Stimulated activated CD8-positive, alpha-beta memory T cell treated with anti-CD3 and anti-CD28 coated beads, Interleukin-15, amount 100 ng/mL, for 48 hours (primary cell): Measurements from ENCODE around the gene OR5AL1.
"Not testable (repeated sequence)": the region's sequence is repeated elsewhere in the genome, so short reads cannot be mapped to it uniquely, and the experiment has no call there.

Source experiments
- DNase-seq, 2 donors: peaks; one replicate each; pipeline ENCODE4 v3.0.0-alpha.2; 2020; ENCODE audit warnings: low read depth in 2 of 2

Gene OR5AL1

DNA sequence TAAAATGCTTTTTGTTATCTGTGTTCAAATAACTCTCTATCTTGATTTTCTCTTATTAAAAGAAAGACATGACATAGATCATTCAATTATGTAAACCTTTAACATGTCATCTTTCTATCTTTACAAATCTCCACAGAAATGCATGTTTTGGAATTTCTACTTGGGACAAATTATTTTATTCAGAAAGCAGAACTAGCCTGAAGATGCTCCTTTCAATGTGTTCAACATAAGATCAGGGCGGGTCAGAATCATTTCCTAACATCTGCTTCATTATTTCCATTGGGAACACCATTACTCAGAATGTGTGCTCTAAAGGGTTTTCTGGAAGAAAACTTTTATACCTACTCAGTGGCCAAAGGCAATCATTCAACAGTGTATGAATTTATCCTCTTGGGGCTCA is at the start of gene OR5AL1:
TSS of gene OR5AL1 (plus strand) at position 301 of the 400 bp plus-strand sequence.
- DNase-seq: no peak

DNA sequence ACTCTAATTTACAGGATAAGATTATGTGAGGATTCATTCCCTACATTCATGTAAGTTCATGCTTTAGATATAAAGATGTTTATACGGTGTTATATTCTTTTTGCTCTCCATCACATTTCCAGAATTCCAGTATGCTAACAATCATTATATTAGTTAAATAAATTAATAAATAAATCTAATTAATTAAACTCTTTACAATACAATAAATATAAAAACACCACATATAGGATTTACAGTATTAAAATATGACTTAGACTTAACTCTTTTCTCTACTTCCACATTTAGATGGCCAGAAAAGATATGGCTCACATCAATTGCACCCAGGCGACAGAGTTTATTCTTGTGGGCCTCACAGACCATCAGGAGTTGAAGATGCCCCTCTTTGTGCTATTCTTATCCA is 37.2 kb upstream of the OR5AL1 start, which contains the start of gene OR8U1:
TSS of gene OR8U1 (plus strand) at position 301 of the 400 bp plus-strand sequence. CDS start at position 301, 0 bp downstream.
- no peak for DNase-seq

DNA sequence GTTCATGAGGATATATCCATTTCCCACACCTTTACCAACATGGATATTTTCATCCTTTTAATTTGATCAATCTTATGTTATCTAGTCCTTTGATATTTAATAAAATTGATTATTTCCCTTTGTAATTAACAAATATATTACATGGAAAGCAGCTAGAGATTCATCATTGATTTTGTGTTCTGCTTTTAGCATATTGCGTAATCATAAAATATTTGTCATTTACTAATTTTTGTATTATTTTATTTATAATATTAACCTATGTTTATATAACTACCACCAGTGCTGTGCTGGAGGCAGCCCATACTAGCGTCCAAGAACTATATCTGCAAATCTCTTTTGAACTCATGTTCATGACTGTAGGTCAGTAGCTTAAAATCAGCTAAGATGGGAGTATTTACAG is 32.4 kb upstream of the OR5AL1 start:
- no peak for DNase-seq

DNA sequence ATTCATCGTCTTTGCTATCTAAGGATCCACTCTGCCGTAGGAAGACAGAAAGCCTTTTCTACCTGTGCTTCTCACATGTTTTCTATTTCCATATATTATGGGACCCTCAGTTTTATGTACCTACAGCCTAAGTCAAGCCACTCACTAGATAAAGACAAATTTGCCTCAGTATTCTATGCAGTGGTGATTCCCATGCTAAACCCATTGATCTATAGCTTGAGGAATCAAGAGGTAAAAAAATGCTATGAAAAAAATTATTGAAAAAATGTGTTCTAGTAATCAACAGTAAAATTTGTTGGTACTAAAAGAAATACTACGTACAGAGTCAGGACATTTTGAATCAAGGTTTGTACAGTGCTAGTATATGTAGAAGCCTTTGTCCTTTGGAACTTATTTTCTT is 18.1 kb upstream of the OR5AL1 start:
- no peak for DNase-seq

DNA sequence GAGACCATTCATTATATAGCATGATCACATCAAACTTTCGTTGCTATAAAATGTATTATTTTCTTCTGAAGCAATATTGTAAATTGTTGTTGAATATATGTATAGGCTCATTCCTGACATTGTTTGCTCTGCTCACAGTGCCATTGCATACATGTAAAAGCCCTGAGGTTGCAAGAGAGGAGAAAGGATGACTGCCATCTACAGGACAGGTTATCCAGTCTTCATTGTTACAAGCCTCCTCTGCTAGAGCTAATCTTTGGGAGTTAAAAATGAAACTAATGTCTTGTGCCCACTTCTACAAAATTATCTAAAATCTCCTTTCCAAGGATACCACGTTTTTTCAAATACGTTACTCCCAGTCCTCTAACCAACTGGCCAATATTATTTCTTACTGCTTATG is 16.4 kb upstream of the OR5AL1 start:
- DNase-seq: no peak

DNA sequence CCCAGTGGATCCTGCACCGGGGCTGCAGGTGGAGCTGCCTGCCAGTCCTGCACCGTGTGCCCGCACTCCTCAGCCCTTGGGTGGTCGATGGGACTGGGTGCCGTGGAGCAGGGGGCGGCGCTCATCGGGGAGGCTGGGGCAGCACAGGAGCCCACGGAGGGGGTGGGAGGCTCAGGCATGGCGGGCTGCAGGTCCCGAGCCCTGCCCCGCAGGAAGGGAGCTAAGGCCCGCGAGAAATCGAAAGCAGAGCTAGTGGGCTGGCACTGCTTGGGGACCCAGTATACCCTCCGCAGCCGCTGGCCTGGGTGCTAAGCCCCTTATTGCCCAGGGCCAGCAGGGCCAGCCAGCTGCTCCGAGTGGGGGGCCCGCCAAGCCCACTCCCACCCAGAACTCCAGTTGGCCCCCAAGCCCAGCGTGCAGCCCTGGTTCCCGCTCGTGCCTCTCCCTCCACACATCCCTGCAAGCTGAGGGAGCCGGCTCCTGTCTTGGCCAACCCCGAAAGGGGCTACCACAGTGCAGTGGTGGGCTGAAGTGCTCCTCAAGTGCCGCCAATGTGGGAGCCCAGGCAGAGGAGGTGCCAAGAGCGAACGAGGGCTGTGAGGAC is 10.5 kb upstream of the OR5AL1 start:
- not testable (repeated sequence) for DNase-seq

DNA sequence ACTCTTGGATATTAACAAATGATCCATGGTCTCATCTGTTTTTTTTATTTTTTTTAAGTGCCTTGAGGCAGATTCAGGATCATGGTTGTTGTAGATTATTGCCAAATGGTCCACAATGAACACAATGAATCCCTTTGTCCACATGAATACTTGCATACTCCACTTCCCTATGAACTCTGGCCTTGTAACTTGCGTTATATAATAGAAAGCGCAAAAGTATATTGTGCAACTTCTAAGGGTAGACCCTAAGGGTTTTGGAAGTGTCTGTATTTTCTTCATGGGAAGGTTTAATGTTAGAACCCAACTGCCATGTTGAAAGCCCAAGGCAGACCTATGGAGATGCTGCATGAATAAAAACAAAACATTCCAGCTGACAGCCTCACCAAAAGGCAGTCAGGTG is 8.1 kb upstream of the OR5AL1 start:
- no peak for DNase-seq

DNA sequence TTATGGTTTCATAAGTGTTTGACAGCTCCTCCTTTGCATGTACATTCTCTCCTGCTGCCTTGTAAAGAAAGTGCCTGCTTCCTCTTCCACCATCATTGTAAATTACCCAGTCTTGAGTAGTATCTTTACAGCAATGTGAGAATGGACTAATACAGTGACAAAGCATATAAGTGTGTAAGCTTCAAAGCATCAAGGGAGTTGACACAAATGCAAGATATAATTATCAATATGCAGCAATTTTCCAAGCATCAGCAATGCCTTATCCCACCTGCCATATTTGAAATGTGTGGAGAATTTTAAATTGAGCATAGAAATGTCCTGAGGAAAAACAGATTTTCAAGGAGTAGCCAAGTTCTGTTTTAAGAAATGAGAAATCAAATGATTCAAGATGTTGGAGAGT is 1.7 kb upstream of the OR5AL1 start:
- no peak for DNase-seq

DNA sequence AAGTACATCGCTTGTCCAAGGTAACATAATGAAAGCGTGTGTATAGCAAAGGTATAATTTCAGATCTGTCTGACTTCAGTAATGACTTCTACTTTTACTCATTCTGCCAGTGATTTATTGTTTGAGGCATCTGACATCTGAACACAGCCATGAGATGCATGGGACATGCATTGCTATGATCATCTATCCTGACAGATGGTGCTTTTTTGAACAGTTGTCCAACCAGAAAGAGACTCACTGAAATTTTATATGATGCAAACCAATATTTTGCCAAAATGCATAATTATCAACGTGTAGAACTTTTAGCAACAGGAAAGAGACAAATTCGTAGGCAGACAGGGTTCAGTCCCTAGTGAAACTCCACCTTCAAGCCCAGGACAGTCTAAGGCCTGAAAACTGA is 41.0 kb downstream of the OR5AL1 start:
- DNase-seq: no peak

- DNase-seq: no peak
Measured at GRCh38 chr11:56457076-56457475, 44.6 kb downstream of the OR5AL1 start.
